IPS-18a (cell line): ENCODE measurements around the gene CLPSL2.

ENCODE experiments used
- H3K27ac ChIP-seq: one replicate; pipeline ENCODE4 v1.5.1; 2013; ENCODE audit warnings: low read length
- H3K27me3 ChIP-seq: one replicate; pipeline ENCODE4 v1.6.1; 2013; ENCODE audit warnings: mild to moderate bottlenecking, low read length; ENCODE audit not compliant: control insufficient read depth, insufficient read depth
- H3K36me3 ChIP-seq: one replicate; pipeline ENCODE4 v1.6.1; 2013; ENCODE audit warnings: low read depth, low read length; ENCODE audit not compliant: control insufficient read depth
- H3K4me1 ChIP-seq: one replicate; pipeline ENCODE4 v1.6.1; 2013; ENCODE audit warnings: low read depth, low read length; ENCODE audit not compliant: control insufficient read depth
- H3K4me3 ChIP-seq: one replicate; pipeline ENCODE4 v1.5.1; 2013; ENCODE audit warnings: low read length
- H3K9ac ChIP-seq: one replicate; pipeline ENCODE4 v1.6.1; 2013; ENCODE audit warnings: mild to moderate bottlenecking, low read length, moderate library complexity
- H3K9me3 ChIP-seq: one replicate; pipeline ENCODE4 v1.6.1; 2013; ENCODE audit warnings: low read depth, low read length; ENCODE audit not compliant: control insufficient read depth

CLPSL2 gene

GRCh38 chr6:35778437-35778836 lies 2.0 kb downstream of the CLPSL2 start:
- Histone ChIP-seq H3K4me1 (no peaks in the 10 kb centered on the region), H3K27ac (no peak overlapping the region), H3K9ac (no peak overlapping the region), H3K4me3 (no peak overlapping the region), H3K9me3 (no peaks in the 10 kb centered on the region), H3K36me3 (no peaks in the 10 kb centered on the region), H3K27me3 (peaks cover 9% of the 10 kb centered on the region)

- H3K4me3 ChIP-seq, result no peak within 1 kb of the TSS
- H3K4me1 ChIP-seq, result no peaks in the 10 kb centered on the region
- H3K27ac ChIP-seq, result no peak within 1 kb of the TSS
- H3K36me3 ChIP-seq, result no peaks in the 10 kb centered on the region
- H3K9me3 ChIP-seq, result no peaks in the 10 kb centered on the region
- no peak within 1 kb of the TSS for H3K9ac ChIP-seq
- peaks cover 9% of the 10 kb centered on the region for H3K27me3 ChIP-seq
Measured at GRCh38 chr6:35780719-35781118, 4.3 kb downstream of the CLPSL2 start, which contains the start of gene CLPSL1. Gene CLPSL1 (plus strand): TSS chr6:35781019. CDS start chr6:35781111, 92 bp downstream.

GRCh38 chr6:35781290-35781689 lies 4.9 kb downstream of the CLPSL2 start:
- no peaks in the 10 kb centered on the region for H3K36me3 ChIP-seq
- no peak overlapping the region for H3K27ac ChIP-seq
- H3K4me1 ChIP-seq, result no peaks in the 10 kb centered on the region
- no peak overlapping the region for H3K9ac ChIP-seq
- H3K9me3 ChIP-seq, result no peaks in the 10 kb centered on the region
- peaks cover 9% of the 10 kb centered on the region for H3K27me3 ChIP-seq
- no peak overlapping the region for H3K4me3 ChIP-seq

- Histone ChIP-seq H3K4me3 (no peak overlapping the region), H3K27me3 (peaks cover 4% of the 10 kb centered on the region), H3K4me1 (no peaks in the 10 kb centered on the region), H3K9ac (no peak overlapping the region), H3K9me3 (no peaks in the 10 kb centered on the region), H3K27ac (no peak overlapping the region), H3K36me3 (no peaks in the 10 kb centered on the region)
Measured at GRCh38 chr6:35782424-35782823, 6.0 kb downstream of the CLPSL2 start.

- Histone ChIP-seq H3K27me3 (no peaks in the 10 kb centered on the region), H3K27ac (no peak overlapping the region), H3K9me3 (no peaks in the 10 kb centered on the region), H3K4me3 (no peak overlapping the region), H3K36me3 (no peaks in the 10 kb centered on the region), H3K9ac (no peak overlapping the region), H3K4me1 (no peaks in the 10 kb centered on the region)
Measured at GRCh38 chr6:35784200-35784599, 7.8 kb downstream of the CLPSL2 start.

GRCh38 chr6:35786272-35786671 lies 9.9 kb downstream of the CLPSL2 start:
- no peak overlapping the region for H3K9ac ChIP-seq
- H3K27me3 ChIP-seq, result no peaks in the 10 kb centered on the region
- no peak overlapping the region for H3K27ac ChIP-seq
- H3K9me3 ChIP-seq, result no peaks in the 10 kb centered on the region
- no peaks in the 10 kb centered on the region for H3K36me3 ChIP-seq
- no peak overlapping the region for H3K4me3 ChIP-seq
- no peaks in the 10 kb centered on the region for H3K4me1 ChIP-seq

- H3K9ac ChIP-seq, result no peak overlapping the region
- no peaks in the 10 kb centered on the region for H3K27me3 ChIP-seq
- H3K4me3 ChIP-seq, result no peak overlapping the region
- H3K9me3 ChIP-seq, result no peaks in the 10 kb centered on the region
- H3K4me1 ChIP-seq, result no peaks in the 10 kb centered on the region
- no peak overlapping the region for H3K27ac ChIP-seq
- H3K36me3 ChIP-seq, result no peaks in the 10 kb centered on the region
Measured at GRCh38 chr6:35786810-35787209, 10.4 kb downstream of the CLPSL2 start.

- Histone ChIP-seq H3K4me3 (no peak overlapping the region), H3K4me1 (no peaks in the 10 kb centered on the region), H3K36me3 (no peaks in the 10 kb centered on the region), H3K9ac (no peak overlapping the region), H3K27ac (no peak overlapping the region), H3K27me3 (no peaks in the 10 kb centered on the region), H3K9me3 (no peaks in the 10 kb centered on the region)
Measured at GRCh38 chr6:35787266-35788218, 11.1 kb downstream of the CLPSL2 start.

GRCh38 chr6:35788423-35788982 lies 12.1 kb downstream of the CLPSL2 start:
- no peaks in the 10 kb centered on the region for H3K36me3 ChIP-seq
- H3K27ac ChIP-seq, result no peak overlapping the region
- no peak overlapping the region for H3K4me3 ChIP-seq
- no peaks in the 10 kb centered on the region for H3K9me3 ChIP-seq
- no peaks in the 10 kb centered on the region for H3K27me3 ChIP-seq
- H3K4me1 ChIP-seq, result no peaks in the 10 kb centered on the region
- no peak overlapping the region for H3K9ac ChIP-seq

- no peaks in the 10 kb centered on the region for H3K27me3 ChIP-seq
- no peaks in the 10 kb centered on the region for H3K36me3 ChIP-seq
- H3K4me1 ChIP-seq, result no peaks in the 10 kb centered on the region
- H3K9me3 ChIP-seq, result no peaks in the 10 kb centered on the region
- no peak overlapping the region for H3K27ac ChIP-seq
- H3K4me3 ChIP-seq, result no peak overlapping the region
- H3K9ac ChIP-seq, result no peak overlapping the region
Measured at GRCh38 chr6:35790683-35791082, 14.3 kb downstream of the CLPSL2 start.

GRCh38 chr6:35794536-35795452 lies 18.4 kb downstream of the CLPSL2 start:
- H3K36me3 ChIP-seq, result no peaks in the 10 kb centered on the region
- H3K9ac ChIP-seq, result no peak overlapping the region
- no peak overlapping the region for H3K27ac ChIP-seq
- H3K4me3 ChIP-seq, result no peak overlapping the region
- H3K4me1 ChIP-seq, result peaks cover 7% of the 10 kb centered on the region
- no peaks in the 10 kb centered on the region for H3K27me3 ChIP-seq
- H3K9me3 ChIP-seq, result no peaks in the 10 kb centered on the region
